ENCODE data around the gene KIAA0319L. TPM values are rescaled to one million over a fixed set of nuclear protein-coding genes. Genes with fewer than 3 reads are reported as not detected.

The KIAA0319L gene
- total RNA-seq, 6 experiments from 2014 or later = 30.5 to 39.0 (median 31.8) TPM

GRCh38 chr1:35594005-35594760 lies 37.0 kb upstream of the KIAA0319L start:
- H3K4me3 Mint-ChIP-seq = no peak overlapping the region
- no peak overlapping the region for H3K27ac Mint-ChIP-seq
- no peaks in the 10 kb centered on the region for H3K4me1 Mint-ChIP-seq (ENCODE audit: low read depth)
- H3K9me3 Mint-ChIP-seq = no peaks in the 10 kb centered on the region
- TF ChIP-seq CTCF (IDR thresholded peaks at IDR 0.05) = no peak
- peaks cover 2% of the 10 kb centered on the region; the same call in 1 of the 2 replicates for H3K27me3 Mint-ChIP-seq (ENCODE audit: insufficient read depth)
- DNase-seq = no peak
- peaks cover 1% of the 10 kb centered on the region; the same call in 1 of the 2 replicates for H3K36me3 Mint-ChIP-seq (ENCODE audit: low read depth)

GRCh38 chr1:35592991-35593769 lies 36.0 kb upstream of the KIAA0319L start:
- Mint-ChIP-seq H3K4me3 (no peak overlapping the region), H3K36me3 (ENCODE audit: low read depth) (no peaks in the 10 kb centered on the region), H3K27ac (no peak overlapping the region), H3K4me1 (ENCODE audit: low read depth) (no peaks in the 10 kb centered on the region), H3K27me3 (ENCODE audit: insufficient read depth) (peaks cover 2% of the 10 kb centered on the region; the same call in 1 of the 2 replicates), H3K9me3 (no peaks in the 10 kb centered on the region)
- DNase-seq = no peak
- TF ChIP-seq CTCF (IDR thresholded peaks at IDR 0.05) = no peak

GRCh38 chr1:35591211-35591610 lies 34.0 kb upstream of the KIAA0319L start:
- H3K36me3 Mint-ChIP-seq (ENCODE audit: low read depth) = no peaks in the 10 kb centered on the region
- TF ChIP-seq CTCF (IDR thresholded peaks at IDR 0.05) = no peak
- H3K4me1 Mint-ChIP-seq (ENCODE audit: low read depth) = no peaks in the 10 kb centered on the region
- H3K4me3 Mint-ChIP-seq = no peak overlapping the region
- no peaks in the 10 kb centered on the region; the same call in 1 of the 2 replicates for H3K27me3 Mint-ChIP-seq (ENCODE audit: insufficient read depth)
- no peak for DNase-seq
- H3K9me3 Mint-ChIP-seq = no peaks in the 10 kb centered on the region
- no peak overlapping the region for H3K27ac Mint-ChIP-seq

GRCh38 chr1:35590476-35591040 lies 33.4 kb upstream of the KIAA0319L start:
- Mint-ChIP-seq H3K9me3 (no peaks in the 10 kb centered on the region), H3K27ac (no peak overlapping the region), H3K27me3 (ENCODE audit: insufficient read depth) (no peaks in the 10 kb centered on the region; the same call in 1 of the 2 replicates), H3K4me3 (no peak overlapping the region), H3K4me1 (ENCODE audit: low read depth) (no peaks in the 10 kb centered on the region), H3K36me3 (ENCODE audit: low read depth) (no peaks in the 10 kb centered on the region)
- no peak for DNase-seq
- no peak for TF ChIP-seq CTCF (IDR thresholded peaks at IDR 0.05)

- Mint-ChIP-seq H3K4me1 (ENCODE audit: low read depth) (no peaks in the 10 kb centered on the region), H3K36me3 (ENCODE audit: low read depth) (no peaks in the 10 kb centered on the region), H3K27me3 (ENCODE audit: insufficient read depth) (peaks cover under 1% of the 10 kb centered on the region; the same call in 1 of the 2 replicates), H3K9me3 (no peaks in the 10 kb centered on the region), H3K27ac (no peak overlapping the region), H3K4me3 (no peak overlapping the region)
- TF ChIP-seq CTCF (IDR thresholded peaks at IDR 0.05) = no peak
- DNase-seq = no peak
Observed at GRCh38 chr1:35589516-35590427, 32.6 kb upstream of the KIAA0319L start.

All from HFFc6 (cell line).